HG03521 (cell line): ENCODE results near the gene KIFC3.
"Not testable (repeated sequence)": the region's sequence is repeated elsewhere in the genome, so short reads cannot be mapped to it uniquely, and the experiment has no call there.

Experiments
- ATAC-seq: cut with Tn5 transposase; IDR thresholded peaks from one replicate; pipeline ENCODE4 v1.9.1; 2021; ENCODE audit warnings: mild to moderate bottlenecking, moderate library complexity; ENCODE audit not compliant: unreplicated experiment

The KIFC3 gene

GRCh38 chr16:57807252-57807967, 5.1 kb upstream of the KIFC3 start:
- no peak for ATAC-seq

GRCh38 chr16:57805176-57805575, 2.9 kb upstream of the KIFC3 start:
- no peak for ATAC-seq

DNA sequence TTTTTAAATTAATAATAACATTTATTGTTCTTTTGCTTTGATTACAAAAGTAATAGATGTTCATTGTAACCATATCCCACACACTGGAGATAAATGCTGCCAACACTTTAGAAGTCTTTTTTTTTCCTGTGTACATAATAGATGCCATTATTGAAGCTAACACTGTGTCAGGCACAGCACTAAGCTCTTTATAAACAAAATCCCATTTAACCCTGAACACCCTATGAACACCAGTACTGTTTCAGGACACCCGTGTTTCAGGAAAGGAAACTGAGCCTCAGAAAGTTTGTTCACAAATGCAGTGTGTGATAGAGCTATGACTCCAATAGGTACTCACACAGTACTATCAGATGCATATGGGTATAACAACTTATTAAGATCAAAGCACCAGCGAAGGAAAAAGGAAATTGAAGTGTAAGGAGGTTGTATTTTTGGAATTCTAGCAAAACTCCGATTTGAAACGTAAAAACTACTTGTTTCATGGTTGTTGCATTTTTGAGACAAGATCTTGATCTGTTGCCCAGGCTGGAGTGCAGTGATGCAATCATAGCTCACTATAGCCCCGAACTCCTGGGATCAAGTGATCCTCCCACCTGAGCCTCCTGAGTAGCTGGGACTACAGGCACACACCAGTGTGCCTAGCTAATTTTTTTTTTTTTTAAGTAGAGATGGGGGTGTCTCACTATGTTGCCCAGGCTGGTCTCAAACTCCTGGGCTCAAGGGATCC, 2.0 kb upstream of the KIFC3 start:
- no peak for ATAC-seq

GRCh38 chr16:57803134-57803990, 1.1 kb upstream of the KIFC3 start:
- no peak for ATAC-seq

GRCh38 chr16:57801809-57802340, 416 bp downstream of the KIFC3 start:
- no peak for ATAC-seq

DNA sequence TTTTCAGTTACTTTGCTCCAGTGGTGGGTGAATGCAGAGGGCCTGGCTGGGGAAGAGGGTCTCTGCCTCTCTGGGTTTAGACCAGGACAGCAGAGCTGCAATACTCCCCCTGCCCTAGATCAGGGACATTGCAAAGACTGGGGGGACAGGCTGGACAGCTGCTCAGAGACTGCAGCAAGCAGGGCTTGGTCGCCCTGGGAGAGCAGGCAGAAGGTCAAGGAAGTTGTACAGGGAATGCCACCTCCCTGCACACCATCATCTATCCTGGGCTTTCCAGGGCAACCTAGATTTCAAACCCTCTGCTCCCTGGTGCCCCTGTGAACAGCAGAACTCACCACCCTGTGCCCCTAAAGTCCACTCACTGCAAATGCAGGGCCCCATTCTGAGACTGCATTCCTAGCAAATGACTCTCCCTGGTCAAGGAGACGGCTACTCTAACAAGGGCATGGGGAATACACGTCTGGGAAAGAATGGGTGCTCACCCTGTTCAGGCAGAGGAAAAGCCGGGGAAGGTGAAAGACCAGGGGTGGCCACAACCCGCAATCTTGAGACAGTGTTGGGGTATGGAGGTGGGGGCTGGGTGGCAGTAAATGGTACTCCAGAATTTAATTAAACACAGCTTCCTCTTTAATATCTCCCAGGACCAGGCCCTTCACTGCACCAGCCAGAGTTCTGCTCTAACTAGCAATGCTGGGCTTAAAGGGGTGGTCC, 1.0 kb downstream of the KIFC3 start:
- no peak for ATAC-seq

DNA sequence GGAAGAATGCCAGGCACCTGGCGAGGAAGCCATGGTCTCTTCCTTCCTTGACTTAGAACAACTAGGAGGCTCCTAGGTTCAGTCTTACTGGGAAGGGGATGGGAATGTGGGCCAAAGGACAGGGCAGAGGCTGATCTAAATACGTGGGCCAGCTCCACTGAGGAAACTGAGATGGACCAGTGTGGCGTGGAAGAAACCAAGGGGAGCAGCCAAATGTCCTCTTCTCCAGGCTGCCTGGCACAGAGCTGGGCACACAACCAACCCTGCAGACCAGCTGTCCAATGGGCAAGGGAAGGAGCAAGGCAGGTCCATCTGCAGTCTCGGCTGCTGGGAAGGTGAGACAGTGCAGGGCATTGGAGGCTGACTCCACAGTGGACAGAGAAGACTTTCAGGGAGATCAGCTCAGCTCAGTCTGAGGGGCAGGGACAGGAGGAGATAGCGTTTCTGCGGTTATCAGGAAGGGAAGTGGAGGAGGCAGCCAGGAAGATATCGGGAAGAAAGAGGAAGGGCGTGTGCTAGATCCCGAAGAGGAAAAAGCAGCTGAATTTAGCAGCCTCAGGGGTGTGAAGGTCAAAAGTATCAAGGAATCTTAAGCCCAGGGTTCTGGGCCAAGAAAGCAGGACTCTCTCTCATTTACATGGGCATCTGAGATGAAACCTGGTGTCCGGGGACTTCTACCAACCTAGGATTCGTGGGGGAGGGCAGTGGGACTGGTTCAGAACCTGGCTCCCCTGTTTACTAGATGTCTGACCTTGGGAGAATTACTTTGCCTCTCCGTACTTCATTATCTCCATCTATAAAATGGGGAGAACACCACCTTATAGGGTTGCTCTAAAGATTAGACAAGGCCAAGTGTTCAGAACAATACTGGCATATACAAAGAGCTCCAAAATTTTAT, 1.8 kb downstream of the KIFC3 start:
- no peak for ATAC-seq

DNA sequence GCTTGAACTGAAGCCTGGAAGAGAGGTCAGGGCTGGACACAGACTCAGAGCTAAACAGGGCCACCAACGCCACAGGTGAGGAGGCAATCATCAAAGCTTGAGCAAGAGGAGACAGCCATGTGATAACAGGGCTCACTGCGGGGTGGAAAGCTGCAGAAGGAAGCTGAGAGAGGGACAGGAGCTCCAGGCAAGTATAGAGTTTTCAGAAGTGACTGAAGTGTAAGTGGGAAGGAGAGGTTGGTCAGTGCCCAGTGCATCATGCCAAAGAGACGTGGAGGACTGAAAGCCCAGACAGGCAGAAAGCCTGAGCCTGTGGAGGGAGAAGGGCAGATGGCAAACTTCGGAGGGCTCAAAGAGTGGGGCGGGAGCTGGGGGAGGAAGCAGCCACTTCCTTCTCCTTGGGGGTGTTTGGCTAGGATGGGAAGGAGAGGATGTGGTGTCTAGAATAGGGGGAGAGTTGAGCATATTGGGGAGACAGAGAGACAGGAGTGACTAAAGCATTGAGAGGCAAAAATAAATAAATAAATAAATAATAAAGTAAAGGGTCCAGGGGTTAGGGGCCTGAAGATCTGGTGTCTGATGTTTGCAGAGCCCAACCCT, 2.6 kb downstream of the KIFC3 start:
- ATAC-seq = no peak

- ATAC-seq = no peak
These were observed 3.2 kb downstream of the KIFC3 start for GRCh38 chr16:57798953-57799599.

GRCh38 chr16:57798267-57798810, 4.0 kb downstream of the KIFC3 start:
- no peak for ATAC-seq

DNA sequence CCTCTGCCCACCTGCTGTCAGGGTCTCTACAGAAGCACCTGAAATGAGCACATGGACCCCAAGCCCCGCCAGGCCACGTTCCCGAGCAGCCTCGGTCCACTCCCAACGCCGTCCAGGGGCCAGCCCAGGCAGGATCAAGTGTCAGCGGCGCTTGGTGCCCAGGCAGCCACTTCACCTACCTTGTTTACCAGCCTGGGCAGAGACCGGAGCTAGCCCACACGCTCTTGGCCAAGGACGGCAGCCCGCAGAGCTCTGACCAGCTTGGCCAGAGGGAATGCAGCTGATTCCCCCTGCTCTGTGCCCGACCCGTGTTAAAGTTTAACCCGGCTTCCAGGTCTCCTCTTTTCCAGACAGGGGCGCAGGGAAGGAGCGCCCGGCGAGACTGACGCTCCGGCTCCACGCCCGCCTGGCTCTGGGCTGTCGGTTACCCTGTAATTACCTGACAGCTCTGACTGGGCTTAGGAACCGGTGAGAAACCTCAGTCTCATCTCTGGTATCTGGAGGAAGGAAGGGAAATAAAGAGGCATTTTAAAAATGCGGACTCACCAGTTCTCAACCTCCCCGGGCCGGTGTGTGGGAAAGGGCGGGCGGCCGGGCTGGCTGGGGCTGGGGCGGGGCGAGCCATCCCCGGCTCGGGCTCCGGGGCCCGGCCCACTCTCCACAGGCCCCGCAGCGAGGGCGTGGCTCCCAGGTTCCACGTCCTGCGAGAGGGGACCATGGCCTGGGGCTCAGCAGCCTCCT, 4.6 kb downstream of the KIFC3 start:
- no peak for ATAC-seq

DNA sequence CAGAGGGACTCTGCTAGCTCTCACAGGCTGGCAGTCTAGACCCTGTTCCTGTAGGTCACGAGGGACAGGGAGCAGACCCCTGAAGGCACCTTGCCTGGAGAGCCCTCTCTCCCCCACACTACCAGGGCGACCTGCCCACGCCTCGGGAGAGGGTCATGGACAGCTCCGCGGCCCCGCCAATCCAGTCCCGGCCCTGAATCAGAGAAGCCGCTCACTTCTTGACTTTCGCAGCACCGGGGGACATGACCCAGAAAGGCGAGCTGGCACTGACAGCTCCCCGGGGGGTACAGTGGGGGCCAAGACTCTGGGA, 5.1 kb downstream of the KIFC3 start:
- ATAC-seq = no peak

- not testable (repeated sequence) for ATAC-seq
These were observed 6.3 kb downstream of the KIFC3 start for GRCh38 chr16:57796014-57796413.

- no peak for ATAC-seq
These were observed 6.8 kb downstream of the KIFC3 start for GRCh38 chr16:57795431-57795878.

DNA sequence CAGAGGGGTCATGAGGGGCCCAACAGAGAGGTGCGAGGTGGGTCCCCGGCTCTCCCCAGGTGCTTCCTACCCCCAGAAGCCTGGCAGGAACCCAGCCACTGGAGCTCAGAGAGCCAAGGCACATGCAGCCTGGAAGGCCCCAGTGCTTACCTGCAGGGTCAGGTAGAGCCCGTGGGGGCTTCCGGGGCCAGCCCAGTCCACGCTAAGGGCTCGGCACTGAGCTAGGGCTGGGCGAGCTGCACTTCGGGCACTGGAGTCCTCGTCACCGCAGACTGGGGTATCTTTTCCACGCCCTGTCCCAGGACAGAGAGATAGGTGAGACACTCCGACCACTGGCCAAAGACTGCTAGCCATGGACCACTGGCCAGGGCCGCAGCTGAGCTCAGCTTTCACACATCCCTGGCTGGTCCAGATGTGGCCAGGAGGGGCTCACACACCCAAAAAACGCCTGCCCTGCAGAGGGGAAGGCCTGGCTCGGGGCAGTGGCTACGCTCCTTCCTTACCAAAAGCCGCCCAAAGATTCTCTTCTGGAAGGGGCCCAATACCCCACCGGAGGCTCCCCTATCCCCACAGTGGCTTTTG, 7.4 kb downstream of the KIFC3 start:
- ATAC-seq = no peak

DNA sequence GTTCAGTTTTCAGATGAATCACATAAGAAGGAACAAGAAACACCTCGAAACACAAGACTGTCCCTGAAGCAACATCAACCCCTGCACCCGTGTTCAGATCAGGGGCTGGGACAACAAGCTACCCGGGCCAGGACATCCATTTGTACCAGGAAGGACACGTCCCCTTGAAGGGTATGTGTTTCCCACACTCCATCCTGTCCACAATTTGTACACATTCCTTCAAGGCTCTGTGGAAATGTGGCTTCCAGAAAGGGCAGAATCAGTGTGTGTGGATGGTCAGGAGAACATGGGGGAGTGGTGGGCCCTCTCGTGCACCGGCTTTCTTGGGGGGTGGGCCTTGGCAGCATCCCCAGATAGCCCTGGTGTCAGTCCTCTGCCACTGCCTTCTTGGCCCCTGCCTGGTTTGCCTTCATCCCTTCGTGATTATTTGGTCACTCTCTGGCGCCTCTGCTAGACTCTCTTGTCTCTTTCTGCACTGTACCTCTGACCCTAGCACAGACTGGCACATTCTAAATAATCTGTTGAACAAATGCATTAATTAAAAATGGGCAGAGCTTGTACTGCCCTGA, 10.3 kb downstream of the KIFC3 start:
- no peak for ATAC-seq

DNA sequence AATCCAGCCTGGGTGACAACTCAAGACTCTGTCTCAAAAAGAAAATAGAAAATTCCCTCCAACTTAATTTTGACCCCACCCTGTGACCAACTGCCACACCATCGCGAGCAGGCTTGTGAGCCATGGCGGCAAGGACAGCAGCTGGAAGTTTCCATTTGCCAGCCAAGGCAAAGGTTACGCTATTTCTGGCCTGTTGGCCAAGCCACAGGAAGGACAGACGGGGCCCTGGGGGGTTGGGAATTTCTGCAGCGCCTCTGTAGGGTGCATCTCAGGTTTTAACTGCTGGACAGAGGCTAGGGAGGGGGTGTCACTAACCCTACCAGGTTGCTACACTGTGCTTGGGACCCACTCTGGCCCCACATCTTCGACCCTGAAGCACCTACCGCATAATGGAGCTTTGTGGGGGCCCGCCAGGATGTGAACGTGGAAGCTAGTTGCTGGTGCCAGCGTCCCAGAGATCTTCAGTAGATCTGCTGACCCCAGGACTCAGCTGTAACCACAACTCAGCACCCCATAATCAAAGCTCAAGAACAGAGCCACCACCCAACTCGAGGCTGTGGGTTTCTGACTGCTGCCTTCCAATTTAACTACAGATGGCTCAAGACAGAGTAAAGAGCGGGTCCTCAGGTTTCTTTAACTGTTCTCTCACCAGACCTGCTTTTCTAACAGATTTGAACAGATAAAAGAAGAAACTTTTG, 10.9 kb downstream of the KIFC3 start:
- ATAC-seq = no peak
